Astrocyte of the cerebellum (primary cell): ENCODE measurements around the gene TOLLIP.

Experiments used
- DNase-seq: peaks from one replicate; pipeline ENCODE4 v3.0.0-alpha.2; 2011; ENCODE audit warnings: low read depth
- H3K4me3 ChIP-seq: 2 replicates; pipeline ENCODE4 v1.5.1; 2011; ENCODE audit warnings: mild to moderate bottlenecking, low read depth, low read length, moderate library complexity
- CTCF ChIP-seq: IDR thresholded peaks from 2 replicates; pipeline ENCODE4 v1.5.1; 2012; ENCODE audit warnings: low read length, low read depth, moderate library complexity, mild to moderate bottlenecking; ENCODE audit errors: missing control alignments
- in situ Hi-C: cut with HindIII; loops from 2 replicates; pipeline ENCODE4 v1.10.0; 2017; ENCODE audit warnings: low sequenced_read_pairs

Gene TOLLIP

GRCh38 chr11:1283906-1284305, 25.5 kb downstream of the TOLLIP start:
- in situ Hi-C loops, result no loop called here
- no peak for DNase-seq
- no peak for TF ChIP-seq CTCF
- H3K4me3 ChIP-seq, result no peak overlapping the region

- no peak for TF ChIP-seq CTCF
- no peak for DNase-seq
- H3K4me3 ChIP-seq, result no peak overlapping the region
- in situ Hi-C loops, result no loop called here
Observed at GRCh38 chr11:1283091-1283511, 26.3 kb downstream of the TOLLIP start.

GRCh38 chr11:1281974-1282365, 27.5 kb downstream of the TOLLIP start:
- no peak overlapping the region for H3K4me3 ChIP-seq
- DNase-seq, result no peak
- in situ Hi-C loops, result no loop called here
- TF ChIP-seq CTCF, result no peak

- no peak for TF ChIP-seq CTCF
- no peak overlapping the region for H3K4me3 ChIP-seq
- DNase-seq, result no peak
- in situ Hi-C loops, result no loop called here
Observed at GRCh38 chr11:1281326-1281973, 28.0 kb downstream of the TOLLIP start.

GRCh38 chr11:1280116-1281035, 29.1 kb downstream of the TOLLIP start:
- no peak for TF ChIP-seq CTCF
- DNase-seq, result no peak
- no peak overlapping the region for H3K4me3 ChIP-seq
- in situ Hi-C loops, result no loop called here

GRCh38 chr11:1279674-1280055, 29.8 kb downstream of the TOLLIP start:
- no peak for TF ChIP-seq CTCF
- no peak for DNase-seq
- H3K4me3 ChIP-seq, result no peak overlapping the region
- in situ Hi-C loops, result no loop called here
